Islet of Langerhans (tissue), 1 donor: ENCODE measurements around the gene GNAI1.

ENCODE experiments used
- FAIRE-seq: peaks from one replicate; lab custom pipeline; 2011; peaks lifted over from hg19 to GRCh38; lab: Jason Lieb, UNC

Gene GNAI1

GRCh38 chr7:80161466-80161865 lies 26.8 kb downstream of the GNAI1 start:
- no peak for FAIRE-seq

- no peak for FAIRE-seq
Measured at GRCh38 chr7:80165177-80165576, 30.5 kb downstream of the GNAI1 start.

- peak; percentile 27 for FAIRE-seq
Measured at GRCh38 chr7:80170445-80170844, 35.8 kb downstream of the GNAI1 start.

- FAIRE-seq, result no peak
Measured at GRCh38 chr7:80172387-80172786, 37.8 kb downstream of the GNAI1 start.

- no peak for FAIRE-seq
Measured at GRCh38 chr7:80175744-80176143, 41.1 kb downstream of the GNAI1 start.

GRCh38 chr7:80181411-80181810 lies 46.8 kb downstream of the GNAI1 start:
- no peak for FAIRE-seq

- no peak for FAIRE-seq
Measured at GRCh38 chr7:80182630-80183276, 48.1 kb downstream of the GNAI1 start.

- FAIRE-seq, result peak; percentile 53
Measured at GRCh38 chr7:80183351-80183750, 48.7 kb downstream of the GNAI1 start.

- FAIRE-seq, result no peak
Measured at GRCh38 chr7:80183900-80184685, 49.5 kb downstream of the GNAI1 start.

GRCh38 chr7:80184693-80185092 lies 50.1 kb downstream of the GNAI1 start:
- FAIRE-seq, result no peak

- no peak for FAIRE-seq
Measured at GRCh38 chr7:80185571-80185970, 50.9 kb downstream of the GNAI1 start.

- no peak for FAIRE-seq
Measured at GRCh38 chr7:80186721-80187120, 52.1 kb downstream of the GNAI1 start.

- no peak for FAIRE-seq
Measured at GRCh38 chr7:80187279-80187678, 52.6 kb downstream of the GNAI1 start.

- no peak for FAIRE-seq
Measured at GRCh38 chr7:80187727-80188126, 53.1 kb downstream of the GNAI1 start.

GRCh38 chr7:80189638-80190037 lies 55.0 kb downstream of the GNAI1 start:
- peak; percentile 56 for FAIRE-seq

GRCh38 chr7:80197627-80198026 lies 63.0 kb downstream of the GNAI1 start:
- FAIRE-seq, result peak; percentile 81

- FAIRE-seq, result no peak
Measured at GRCh38 chr7:80199051-80199450, 64.4 kb downstream of the GNAI1 start.

- peak; percentile 49 for FAIRE-seq
Measured at GRCh38 chr7:80204454-80204853, 69.8 kb downstream of the GNAI1 start.

- FAIRE-seq, result no peak
Measured at GRCh38 chr7:80204919-80205318, 70.3 kb downstream of the GNAI1 start.

GRCh38 chr7:80206763-80207162 lies 72.1 kb downstream of the GNAI1 start:
- no peak for FAIRE-seq

GRCh38 chr7:80207501-80207900 lies 72.9 kb downstream of the GNAI1 start:
- peak; percentile 92 for FAIRE-seq

- no peak for FAIRE-seq
Measured at GRCh38 chr7:80208700-80209099, 74.1 kb downstream of the GNAI1 start.

- peak; percentile 94 for FAIRE-seq
Measured at GRCh38 chr7:80210400-80210799, 75.8 kb downstream of the GNAI1 start.

GRCh38 chr7:80213814-80214213 lies 79.2 kb downstream of the GNAI1 start:
- no peak for FAIRE-seq
